GM18951 (cell line): ENCODE results near the gene HMCES.
"Not testable (repeated sequence)": the region's sequence is repeated elsewhere in the genome, so short reads cannot be mapped to it uniquely, and the experiment has no call there.

Source experiments
- POLR2A ChIP-seq: IDR thresholded peaks from 4 replicates; pipeline ENCODE4 v1.6.1; 2011; ENCODE audit warnings: mild to moderate bottlenecking; ENCODE audit not compliant: insufficient read length, insufficient read depth; ENCODE audit errors: extremely low read depth
- in situ Hi-C: fragments of 300-500 bp; cut with MboI; formaldehyde crosslinking; loops from one replicate; pipeline ENCODE4 v1.12.0; 2022; ENCODE audit warnings: low sequenced_read_pairs, mixed read lengths, inconsistent platforms; ENCODE audit not compliant: unreplicated experiment

HMCES gene

GRCh38 chr3:129346695-129347457, 68.2 kb downstream of the HMCES start:
- no peak for TF ChIP-seq POLR2A
- in situ Hi-C loops: no loop called here

GRCh38 chr3:129347458-129347845, 68.8 kb downstream of the HMCES start:
- no peak for TF ChIP-seq POLR2A
- in situ Hi-C loops: no loop called here

GRCh38 chr3:129348734-129349133, 70.1 kb downstream of the HMCES start:
- TF ChIP-seq POLR2A: no peak
- in situ Hi-C loops: no loop called here

GRCh38 chr3:129349169-129349568, 70.5 kb downstream of the HMCES start:
- in situ Hi-C loops: not testable (repeated sequence)

GRCh38 chr3:129349791-129350190, 71.1 kb downstream of the HMCES start:
- in situ Hi-C loops: no loop called here
- no peak for TF ChIP-seq POLR2A

GRCh38 chr3:129352045-129352444, 73.4 kb downstream of the HMCES start:
- in situ Hi-C loops: no loop called here
- TF ChIP-seq POLR2A: no peak

- in situ Hi-C loops: no loop called here
Observed at GRCh38 chr3:129352650-129353588, 74.2 kb downstream of the HMCES start.

GRCh38 chr3:129353589-129353941, 74.9 kb downstream of the HMCES start:
- TF ChIP-seq POLR2A: no peak
- in situ Hi-C loops: no loop called here

More at GRCh38 chr3:129352650-129353588, 74.2 kb downstream of the HMCES start:
- no peak for TF ChIP-seq POLR2A
